Ovary (tissue), 3 donors: ENCODE results near the gene ZNF646.

Experiments
- EP300 ChIP-seq: sonication (generic); formaldehyde crosslinking; IDR thresholded peaks from one replicate; pipeline ENCODE4 v1.6.1; 2017; ENCODE audit warnings: antibody characterized with exemption
- POLR2A ChIP-seq: fragments of 450-650 bp; IDR thresholded peaks from one replicate; pipeline ENCODE4 v1.6.1; 2017; ENCODE audit warnings: antibody characterized with exemption, mild to moderate bottlenecking, moderate library complexity
- TF ChIP-seq, protein P1 (sequence below), 3 donors: fragments of 450-650 bp in 2 of 3; fragments of 200-600 bp in 1 of 3; IDR thresholded peaks; one replicate each; pipeline versions ENCODE4 v1.5.1 to v1.8.0; 2016 to 2022; ENCODE audit warnings: antibody characterized with exemption in 3 of 3, mild to moderate bottlenecking in 1 of 3
- donor health status: DM: no; HTN: no; CAD: no.

DNA sequence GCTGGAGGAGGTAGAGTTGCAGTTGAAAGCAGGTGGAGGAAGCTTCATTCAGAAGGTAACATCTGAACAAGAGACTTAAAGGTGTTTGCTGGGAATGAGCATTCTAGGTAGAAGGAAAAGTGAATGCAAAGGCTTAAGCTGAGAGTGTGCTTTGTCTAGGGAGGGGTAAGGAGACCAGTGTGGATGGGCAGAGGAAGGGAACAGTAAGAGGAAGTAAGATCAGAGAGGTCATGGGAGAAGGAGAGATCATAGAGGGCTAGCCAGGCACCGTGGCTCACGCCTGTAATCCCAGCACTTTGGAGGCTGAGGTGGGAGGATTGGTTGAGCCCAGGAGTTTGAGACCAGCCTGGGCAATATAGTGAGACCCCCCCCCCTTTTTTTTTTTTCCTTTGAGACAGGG is 37.5 kb upstream of the ZNF646 start:
- TF ChIP-seq EP300 (no peak), POLR2A (no peak)
- TF ChIP-seq, protein P1, sequence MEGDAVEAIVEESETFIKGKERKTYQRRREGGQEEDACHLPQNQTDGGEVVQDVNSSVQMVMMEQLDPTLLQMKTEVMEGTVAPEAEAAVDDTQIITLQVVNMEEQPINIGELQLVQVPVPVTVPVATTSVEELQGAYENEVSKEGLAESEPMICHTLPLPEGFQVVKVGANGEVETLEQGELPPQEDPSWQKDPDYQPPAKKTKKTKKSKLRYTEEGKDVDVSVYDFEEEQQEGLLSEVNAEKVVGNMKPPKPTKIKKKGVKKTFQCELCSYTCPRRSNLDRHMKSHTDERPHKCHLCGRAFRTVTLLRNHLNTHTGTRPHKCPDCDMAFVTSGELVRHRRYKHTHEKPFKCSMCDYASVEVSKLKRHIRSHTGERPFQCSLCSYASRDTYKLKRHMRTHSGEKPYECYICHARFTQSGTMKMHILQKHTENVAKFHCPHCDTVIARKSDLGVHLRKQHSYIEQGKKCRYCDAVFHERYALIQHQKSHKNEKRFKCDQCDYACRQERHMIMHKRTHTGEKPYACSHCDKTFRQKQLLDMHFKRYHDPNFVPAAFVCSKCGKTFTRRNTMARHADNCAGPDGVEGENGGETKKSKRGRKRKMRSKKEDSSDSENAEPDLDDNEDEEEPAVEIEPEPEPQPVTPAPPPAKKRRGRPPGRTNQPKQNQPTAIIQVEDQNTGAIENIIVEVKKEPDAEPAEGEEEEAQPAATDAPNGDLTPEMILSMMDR (IDR thresholded peaks at IDR 0.05) = no peak
